Measurements from ENCODE around the gene INPP5K. TPM values are rescaled to one million over a fixed set of nuclear protein-coding genes. Genes with fewer than 3 reads are reported as not detected.
A peak's percentile ranks its signal among the peaks of the same experiment; 100 is the strongest.

Gene INPP5K
- total RNA-seq, 5 donors from 2014 or later (not counting 1 experiment from before 2014, with no cell fraction given) = 91.1 to 184 (median 97.0) TPM

GRCh38 chr17:1480747-1481465, 35.5 kb downstream of the INPP5K start:
- WGBS (ENCODE audit: insufficient coverage) = 82% methylated on average over 13 of the region's 18 CpGs
- no peaks in the 10 kb centered on the region for H3K27me3 ChIP-seq (replicated peaks in 1 of 2; ENCODE audit: control insufficient read depth in 2 of 2, extremely low read depth in 1 of 2, insufficient read depth in 2 of 2, low read length in 1 of 2)
- ChIA-PET CTCF (no interaction called here), POLR2A (interaction anchor here in 1 of 2 donors (0.6 kb wide), 1 partner anchor 23 kb away, joined by 6 read pairs; no protein-coding TSS in a partner anchor)
- no peak overlapping the region for H3K27ac ChIP-seq (ENCODE audit: low read length)
- Mint-ChIP-seq H3K27ac (peak overlapping the region in 1 of 2 donors; percentile 47), H3K36me3 (peaks cover 18% of the 10 kb centered on the region), H3K9me3 (no peaks in the 10 kb centered on the region), H3K4me1 (peaks cover 2 to 10% (median 5%) of the 10 kb centered on the region in 3 donors), H3K4me3 (no peak overlapping the region), H3K27me3 (no peaks in the 10 kb centered on the region)
- no peak overlapping the region for H3K4me3 ChIP-seq (ENCODE audit: control insufficient read depth in 1 of 2, extremely low read depth in 1 of 2, low read length in 1 of 2)
- peaks cover under 1 to 10% of the 10 kb centered on the region in 2 experiments for H3K4me1 ChIP-seq (ENCODE audit: control insufficient read depth in 1 of 2, extremely low read depth in 1 of 2, insufficient read depth in 2 of 2, low read length in 2 of 2)
- no peak for DNase-seq
- H3K36me3 ChIP-seq (ENCODE audit: control insufficient read depth in 2 of 2, extremely low read depth in 1 of 2, insufficient read depth in 1 of 2, low read length in 1 of 2) = peaks cover 0 to 8% of the 10 kb centered on the region in 2 donors
- ATAC-seq (replicated peaks in 1 of 4) = no peak
- H3K9me3 ChIP-seq = no peaks in the 10 kb centered on the region

GRCh38 chr17:1478418-1478817, 38.0 kb downstream of the INPP5K start:
- Histone ChIP-seq H3K4me3 (ENCODE audit: control insufficient read depth in 1 of 2, extremely low read depth in 1 of 2, low read length in 1 of 2) (no peak overlapping the region), H3K27ac (ENCODE audit: low read length) (no peak overlapping the region), H3K27me3 (replicated peaks in 1 of 2; ENCODE audit: control insufficient read depth in 2 of 2, extremely low read depth in 1 of 2, insufficient read depth in 2 of 2, low read length in 1 of 2) (no peaks in the 10 kb centered on the region), H3K36me3 (ENCODE audit: control insufficient read depth in 2 of 2, extremely low read depth in 1 of 2, insufficient read depth in 1 of 2, low read length in 1 of 2) (peaks cover 0 to 8% of the 10 kb centered on the region in 2 donors), H3K9me3 (no peaks in the 10 kb centered on the region), H3K4me1 (ENCODE audit: control insufficient read depth in 1 of 2, extremely low read depth in 1 of 2, insufficient read depth in 2 of 2, low read length in 2 of 2) (peaks cover 6 to 9% of the 10 kb centered on the region in 2 experiments)
- H3K27ac Mint-ChIP-seq = no peak overlapping the region
- CTCF ChIA-PET = no interaction called here
- H3K4me1 Mint-ChIP-seq = peaks cover 6 to 13% (median 13%) of the 10 kb centered on the region in 3 donors
- H3K4me3 Mint-ChIP-seq = no peak overlapping the region
- POLR2A ChIA-PET = no interaction called here
- ATAC-seq (replicated peaks in 1 of 4) (no peak), DNase-seq (no peak)
- WGBS (ENCODE audit: insufficient coverage) = 95% methylated on average over 26 of the region's 26 CpGs
- peaks cover 17% of the 10 kb centered on the region for H3K36me3 Mint-ChIP-seq
- no peaks in the 10 kb centered on the region for H3K9me3 Mint-ChIP-seq
- no peaks in the 10 kb centered on the region for H3K27me3 Mint-ChIP-seq

GRCh38 chr17:1475321-1475854, 41.0 kb downstream of the INPP5K start:
- Mint-ChIP-seq H3K4me3 (no peak overlapping the region), H3K36me3 (peaks cover 4% of the 10 kb centered on the region), H3K27ac (no peak overlapping the region), H3K27me3 (no peaks in the 10 kb centered on the region), H3K9me3 (no peaks in the 10 kb centered on the region), H3K4me1 (peaks cover 14 to 19% (median 17%) of the 10 kb centered on the region in 3 donors)
- Histone ChIP-seq H3K27me3 (replicated peaks in 1 of 2; ENCODE audit: control insufficient read depth in 2 of 2, extremely low read depth in 1 of 2, insufficient read depth in 2 of 2, low read length in 1 of 2) (peaks cover 0 to 3% of the 10 kb centered on the region in 2 experiments), H3K4me1 (ENCODE audit: control insufficient read depth in 1 of 2, extremely low read depth in 1 of 2, insufficient read depth in 2 of 2, low read length in 2 of 2) (peaks cover 9 to 16% of the 10 kb centered on the region in 2 experiments), H3K4me3 (ENCODE audit: control insufficient read depth in 1 of 2, extremely low read depth in 1 of 2, low read length in 1 of 2) (no peak overlapping the region), H3K36me3 (ENCODE audit: control insufficient read depth in 2 of 2, extremely low read depth in 1 of 2, insufficient read depth in 1 of 2, low read length in 1 of 2) (peaks cover 0 to 6% of the 10 kb centered on the region in 2 donors), H3K9me3 (no peaks in the 10 kb centered on the region), H3K27ac (ENCODE audit: low read length) (no peak overlapping the region)
- CTCF ChIA-PET = no interaction called here
- POLR2A ChIA-PET = no interaction called here
- DNase-seq = no peak
- no peak for ATAC-seq (replicated peaks in 1 of 4)
- 92% methylated on average over 12 of the region's 15 CpGs for WGBS (ENCODE audit: insufficient coverage)

DNA sequence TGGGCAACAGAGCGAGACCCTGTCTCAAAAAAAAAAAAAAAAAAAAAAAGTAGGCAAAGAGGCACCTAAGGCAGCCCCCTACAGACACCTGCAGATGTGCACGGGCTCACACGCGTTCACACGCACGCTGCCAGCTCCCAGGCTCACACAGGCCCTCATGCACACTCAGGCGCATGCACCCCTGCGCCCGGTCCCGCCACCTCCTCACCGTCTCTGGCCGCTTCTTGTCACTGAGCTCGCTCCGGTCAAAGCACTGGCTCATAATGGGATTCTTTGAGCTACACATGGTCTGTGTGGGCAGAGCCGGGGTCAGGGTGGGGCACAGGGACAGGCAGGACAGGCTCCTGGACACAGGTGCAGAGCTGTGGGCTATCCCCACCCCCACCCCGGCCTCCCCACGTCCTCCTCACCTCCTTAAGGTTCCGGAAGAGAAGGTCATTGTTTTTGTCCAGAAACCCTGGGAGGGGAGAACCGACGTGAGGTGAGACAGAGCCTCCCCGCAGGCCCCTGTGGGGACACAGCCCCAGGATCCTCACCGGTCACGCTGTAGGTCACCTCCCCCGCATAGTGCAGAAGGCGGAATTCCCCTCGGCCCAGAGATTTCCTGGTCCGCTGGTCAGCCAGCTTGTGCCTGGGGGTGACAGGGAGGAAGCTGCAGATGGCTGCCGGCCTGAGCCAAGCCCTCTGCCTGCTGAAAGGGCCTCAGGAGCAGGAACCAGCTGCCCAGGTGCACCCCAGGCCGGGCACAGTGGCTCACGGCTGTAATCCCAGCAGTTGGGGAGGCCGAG, 41.8 kb downstream of the INPP5K start:
- ATAC-seq (replicated peaks in 1 of 4) (no peak), DNase-seq (no peak)
- H3K4me1 Mint-ChIP-seq = peaks cover 14 to 19% (median 17%) of the 10 kb centered on the region in 3 donors
- 92% methylated on average over 18 of the region's 31 CpGs for WGBS (ENCODE audit: insufficient coverage)
- peaks cover 0 to 6% of the 10 kb centered on the region in 2 donors for H3K36me3 ChIP-seq (ENCODE audit: control insufficient read depth in 2 of 2, extremely low read depth in 1 of 2, insufficient read depth in 1 of 2, low read length in 1 of 2)
- ChIA-PET CTCF (interaction anchor here in 1 of 2 donors (0.6 kb wide), 1 partner anchor 127 kb away, joined by 5 read pairs; no protein-coding TSS in a partner anchor), POLR2A (interaction anchor here in 1 of 2 donors (0.7 kb wide), 1 partner anchor 30 kb away, joined by 9 read pairs; no protein-coding TSS in a partner anchor)
- no peaks in the 10 kb centered on the region for H3K9me3 Mint-ChIP-seq
- no peak overlapping the region for H3K27ac ChIP-seq (ENCODE audit: low read length)
- peaks cover 9 to 16% of the 10 kb centered on the region in 2 experiments for H3K4me1 ChIP-seq (ENCODE audit: control insufficient read depth in 1 of 2, extremely low read depth in 1 of 2, insufficient read depth in 2 of 2, low read length in 2 of 2)
- no peaks in the 10 kb centered on the region for H3K9me3 ChIP-seq
- H3K27me3 Mint-ChIP-seq = no peaks in the 10 kb centered on the region
- peaks cover 4% of the 10 kb centered on the region for H3K36me3 Mint-ChIP-seq
- no peak overlapping the region for H3K4me3 ChIP-seq (ENCODE audit: control insufficient read depth in 1 of 2, extremely low read depth in 1 of 2, low read length in 1 of 2)
- H3K27me3 ChIP-seq (replicated peaks in 1 of 2; ENCODE audit: control insufficient read depth in 2 of 2, extremely low read depth in 1 of 2, insufficient read depth in 2 of 2, low read length in 1 of 2) = peaks cover 0 to 3% of the 10 kb centered on the region in 2 experiments
- no peak overlapping the region for H3K4me3 Mint-ChIP-seq
- no peak overlapping the region for H3K27ac Mint-ChIP-seq

DNA sequence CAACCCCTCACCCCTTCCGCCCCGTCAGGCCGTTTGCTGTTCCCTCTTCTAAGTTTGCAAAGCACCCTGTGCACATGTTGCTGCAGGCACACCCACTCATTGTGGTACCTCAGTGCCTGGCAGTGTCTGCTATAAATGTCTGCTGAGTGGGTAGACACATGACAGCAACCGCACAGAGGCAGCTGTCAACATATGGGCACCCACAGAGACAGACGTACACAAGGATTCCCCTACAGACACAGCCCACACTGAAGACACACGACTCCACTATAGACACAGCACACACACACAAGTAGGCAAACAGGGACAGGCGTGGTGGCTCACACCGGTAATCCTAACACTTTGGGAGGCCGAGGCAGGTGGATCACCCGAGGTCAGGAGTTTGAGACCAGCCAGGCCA, 42.6 kb downstream of the INPP5K start:
- H3K36me3 Mint-ChIP-seq = peaks cover 11% of the 10 kb centered on the region
- peaks cover 0 to 3% of the 10 kb centered on the region in 2 experiments for H3K27me3 ChIP-seq (replicated peaks in 1 of 2; ENCODE audit: control insufficient read depth in 2 of 2, extremely low read depth in 1 of 2, insufficient read depth in 2 of 2, low read length in 1 of 2)
- H3K4me1 ChIP-seq (ENCODE audit: control insufficient read depth in 1 of 2, extremely low read depth in 1 of 2, insufficient read depth in 2 of 2, low read length in 2 of 2) = peaks cover 9 to 16% of the 10 kb centered on the region in 2 experiments
- ChIA-PET POLR2A (interaction anchor here in 1 of 2 donors (0.6 kb wide), 1 partner anchor 33 kb away, joined by 6 read pairs; no protein-coding TSS in a partner anchor), CTCF (no interaction called here)
- peaks cover 0 to 6% of the 10 kb centered on the region in 2 donors for H3K36me3 ChIP-seq (ENCODE audit: control insufficient read depth in 2 of 2, extremely low read depth in 1 of 2, insufficient read depth in 1 of 2, low read length in 1 of 2)
- H3K4me3 ChIP-seq (ENCODE audit: control insufficient read depth in 1 of 2, extremely low read depth in 1 of 2, low read length in 1 of 2) = no peak overlapping the region
- H3K9me3 Mint-ChIP-seq = no peaks in the 10 kb centered on the region
- H3K27me3 Mint-ChIP-seq = no peaks in the 10 kb centered on the region
- H3K4me1 Mint-ChIP-seq = peaks cover 14 to 19% (median 17%) of the 10 kb centered on the region in 3 donors
- DNase-seq (peak in 20 of 35 experiments; percentile 25 to 70 (median 43)), ATAC-seq (replicated peaks in 1 of 4) (peak; percentile 74 to 95 (median 80))
- no peak overlapping the region for H3K27ac ChIP-seq (ENCODE audit: low read length)
- 39% methylated on average over 7 of the region's 10 CpGs for whole genome bisulfite sequencing (ENCODE audit: insufficient coverage)
- H3K27ac Mint-ChIP-seq = peak overlapping the region; percentile 10 to 14
- H3K4me3 Mint-ChIP-seq = peak overlapping the region in 1 of 3 donors; percentile 22
- H3K9me3 ChIP-seq = no peaks in the 10 kb centered on the region

GRCh38 chr17:1473170-1473569, 43.2 kb downstream of the INPP5K start:
- ChIA-PET POLR2A (interaction anchor here in 1 of 2 donors (0.6 kb wide), 1 partner anchor 32 kb away, joined by 6 read pairs; no protein-coding TSS in a partner anchor), CTCF (no interaction called here)

More at GRCh38 chr17:1473170-1473569, 43.2 kb downstream of the INPP5K start:
- WGBS (ENCODE audit: insufficient coverage) = 22% methylated on average over 4 of the region's 11 CpGs
- peaks cover 16% of the 10 kb centered on the region for H3K36me3 Mint-ChIP-seq
- H3K27ac Mint-ChIP-seq = peak overlapping the region in 1 of 2 donors; percentile 46
- H3K9me3 Mint-ChIP-seq = no peaks in the 10 kb centered on the region
- ATAC-seq (replicated peaks in 1 of 4) (peak; percentile 49 to 76 (median 66)), DNase-seq (peak in 4 of 35 experiments; percentile 20 to 42 (median 30))
- peak overlapping the region in 1 of 3 donors; percentile 22 for H3K4me3 Mint-ChIP-seq
- no peak overlapping the region for H3K4me3 ChIP-seq (ENCODE audit: control insufficient read depth in 1 of 2, extremely low read depth in 1 of 2, low read length in 1 of 2)
- peaks cover 9 to 16% of the 10 kb centered on the region in 2 experiments for H3K4me1 ChIP-seq (ENCODE audit: control insufficient read depth in 1 of 2, extremely low read depth in 1 of 2, insufficient read depth in 2 of 2, low read length in 2 of 2)
- H3K4me1 Mint-ChIP-seq = peaks cover 14 to 19% (median 17%) of the 10 kb centered on the region in 3 donors
- peaks cover 0 to 1% of the 10 kb centered on the region in 2 donors for H3K36me3 ChIP-seq (ENCODE audit: control insufficient read depth in 2 of 2, extremely low read depth in 1 of 2, insufficient read depth in 1 of 2, low read length in 1 of 2)
- no peaks in the 10 kb centered on the region for H3K9me3 ChIP-seq
- H3K27me3 Mint-ChIP-seq = no peaks in the 10 kb centered on the region
- H3K27me3 ChIP-seq (replicated peaks in 1 of 2; ENCODE audit: control insufficient read depth in 2 of 2, extremely low read depth in 1 of 2, insufficient read depth in 2 of 2, low read length in 1 of 2) = peaks cover 0 to 3% of the 10 kb centered on the region in 2 experiments
- H3K27ac ChIP-seq (ENCODE audit: low read length) = no peak overlapping the region
